Measurements from ENCODE around the gene SARDH. TPM values are rescaled to one million over a fixed set of nuclear protein-coding genes. Genes with fewer than 3 reads are reported as not detected.

SARDH gene
- total RNA-seq, 2 donors from 2014 or later = 2.7 to 2.8 TPM

DNA sequence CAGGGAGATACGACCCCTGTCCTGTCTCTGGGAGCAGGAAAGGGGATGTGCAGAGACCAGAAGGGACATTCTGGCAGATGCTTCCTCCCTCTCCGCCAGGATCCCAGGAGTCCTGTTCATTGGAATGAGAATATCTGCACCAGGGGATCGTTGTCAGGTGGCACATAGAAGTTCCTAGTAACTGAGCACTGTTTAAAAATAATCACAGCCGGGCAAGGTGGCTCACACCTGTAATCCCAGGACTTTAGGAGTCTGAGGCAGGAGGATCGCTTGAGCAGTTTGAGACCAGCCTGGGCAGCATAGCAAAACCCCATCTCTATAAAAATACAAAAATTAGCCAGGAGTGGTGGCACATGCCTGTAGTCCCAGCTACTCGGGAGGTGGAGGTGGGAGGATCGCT, 12.3 kb downstream of the SARDH start:
- Mint-ChIP-seq H3K4me3 (no peak overlapping the region), H3K4me1 (peaks cover 6% of the 10 kb centered on the region), H3K27ac (no peak overlapping the region), H3K36me3 (ENCODE audit: low read depth) (no peaks in the 10 kb centered on the region), H3K9me3 (no peaks in the 10 kb centered on the region), H3K27me3 (peaks cover 20% of the 10 kb centered on the region)
- ATAC-seq (replicated peaks) = no peak

DNA sequence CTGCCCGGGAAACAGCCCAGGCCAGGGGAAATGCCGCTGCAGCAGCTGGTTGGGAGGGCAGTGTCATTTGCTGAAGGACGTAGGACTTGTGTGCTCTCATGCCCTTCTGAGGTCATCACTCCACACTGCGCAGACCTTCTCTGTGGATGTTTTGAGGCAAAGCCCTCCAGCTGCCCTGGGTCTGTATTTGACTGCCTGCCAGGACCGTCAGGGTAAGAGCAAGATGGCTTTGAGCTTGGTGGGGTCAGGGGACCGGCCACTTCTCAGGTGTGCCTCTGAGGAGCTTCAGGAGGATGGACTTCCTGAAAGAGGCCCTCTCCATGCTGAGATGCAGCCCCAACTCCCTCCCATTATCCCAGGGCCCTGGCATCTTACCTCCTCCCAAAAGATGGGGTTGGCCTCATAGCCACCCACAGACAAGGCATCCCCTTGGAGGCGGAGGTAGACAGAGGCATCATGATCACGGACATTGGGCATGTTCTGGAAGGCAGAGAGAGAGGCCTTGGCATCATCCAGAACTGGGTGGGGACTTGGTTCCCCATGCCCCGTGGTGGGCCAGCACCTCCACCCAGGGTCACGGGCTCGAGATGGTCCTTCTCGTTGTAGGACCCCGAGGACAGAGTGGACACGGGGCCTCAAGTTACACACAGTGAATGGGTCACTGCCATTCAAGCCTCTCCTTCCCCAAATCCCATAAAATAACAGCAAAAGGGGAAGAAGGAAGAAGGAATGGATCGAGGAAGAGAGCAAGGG, 19.4 kb downstream of the SARDH start:
- Mint-ChIP-seq H3K27me3 (peaks cover 11% of the 10 kb centered on the region), H3K4me3 (no peak overlapping the region), H3K27ac (no peak overlapping the region), H3K9me3 (no peaks in the 10 kb centered on the region), H3K36me3 (ENCODE audit: low read depth) (no peaks in the 10 kb centered on the region), H3K4me1 (no peaks in the 10 kb centered on the region)
- ATAC-seq (replicated peaks) = no peak

DNA sequence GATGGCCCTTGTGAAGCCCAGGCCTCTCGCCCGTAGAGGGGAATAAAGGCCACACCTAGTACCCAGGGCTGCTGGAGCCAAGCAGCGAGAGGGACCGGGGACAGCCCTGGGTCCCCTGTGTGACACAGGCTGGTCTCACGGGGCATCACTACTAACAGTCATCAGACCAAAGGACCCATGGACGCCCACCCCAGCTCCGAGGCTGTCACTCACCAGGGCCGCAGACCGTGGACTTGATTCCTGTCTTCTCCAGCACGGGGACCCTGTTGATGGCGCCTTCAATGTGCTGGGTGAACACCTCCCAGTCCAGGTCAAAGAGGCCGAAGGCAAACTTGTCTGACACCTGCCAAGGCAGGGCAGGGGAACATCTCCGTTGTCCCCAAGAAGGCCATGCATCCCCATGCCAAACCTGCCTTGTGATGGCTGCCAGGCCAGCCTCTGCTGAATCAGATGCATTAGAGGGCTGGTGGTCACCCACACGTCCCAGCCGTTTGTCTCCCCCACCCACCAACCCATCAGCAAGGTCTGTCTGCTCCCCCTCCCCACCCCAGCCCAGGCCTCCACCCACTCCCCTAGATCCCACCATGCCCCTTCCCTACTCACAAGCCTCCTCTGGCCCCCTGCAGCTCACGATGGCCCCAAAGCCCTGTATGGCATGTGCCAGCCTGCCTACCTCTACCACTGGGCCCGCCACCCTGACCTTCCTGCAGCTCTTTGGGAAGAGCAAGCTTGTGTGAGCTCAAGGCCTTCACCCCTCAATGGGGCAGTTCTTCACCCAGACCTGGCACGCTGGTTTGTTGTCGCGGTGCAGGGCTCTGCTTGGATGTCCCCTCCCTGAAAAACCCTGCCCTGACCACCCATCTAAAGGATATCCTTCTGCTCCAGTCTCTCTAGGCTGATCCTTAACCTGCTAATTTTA, 20.8 kb downstream of the SARDH start:
- no peaks in the 10 kb centered on the region for H3K9me3 Mint-ChIP-seq
- no peaks in the 10 kb centered on the region for H3K36me3 Mint-ChIP-seq (ENCODE audit: low read depth)
- H3K4me1 Mint-ChIP-seq = no peaks in the 10 kb centered on the region
- H3K27me3 Mint-ChIP-seq = peaks cover 11% of the 10 kb centered on the region
- H3K4me3 Mint-ChIP-seq = no peak overlapping the region
- no peak overlapping the region for H3K27ac Mint-ChIP-seq
- ATAC-seq (replicated peaks) = no peak

DNA sequence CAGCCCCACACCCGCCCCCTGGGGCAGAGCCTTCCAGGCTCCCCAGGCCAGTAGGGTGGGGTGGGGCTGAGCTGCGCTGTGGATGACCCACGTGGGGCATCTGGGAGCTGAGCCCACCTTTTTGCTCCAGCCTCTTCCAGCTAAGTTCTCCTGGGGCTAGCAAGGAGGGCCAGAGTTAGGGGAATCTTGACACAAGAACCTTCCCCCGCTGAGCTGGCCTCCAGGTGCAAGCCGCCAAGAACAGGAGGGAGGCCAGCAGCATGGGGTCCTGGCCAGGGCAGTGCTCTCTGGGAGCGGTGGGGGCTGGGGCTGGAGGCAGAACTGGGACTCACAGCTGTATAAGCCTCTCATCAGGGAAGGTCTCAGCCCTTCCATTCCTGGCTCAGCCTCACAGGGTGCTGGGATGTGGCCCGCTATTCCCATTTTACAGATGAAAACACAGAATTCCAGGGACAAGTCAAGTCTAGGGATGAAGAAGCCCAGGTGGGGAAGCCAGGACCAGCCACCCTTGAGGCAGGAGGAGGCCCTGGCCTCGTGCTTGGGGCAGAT, 21.5 kb downstream of the SARDH start:
- no peaks in the 10 kb centered on the region for H3K9me3 Mint-ChIP-seq
- no peak overlapping the region for H3K4me3 Mint-ChIP-seq
- H3K27ac Mint-ChIP-seq = no peak overlapping the region
- ATAC-seq (replicated peaks) = no peak
- peaks cover 11% of the 10 kb centered on the region for H3K27me3 Mint-ChIP-seq
- H3K36me3 Mint-ChIP-seq (ENCODE audit: low read depth) = no peaks in the 10 kb centered on the region
- no peaks in the 10 kb centered on the region for H3K4me1 Mint-ChIP-seq

DNA sequence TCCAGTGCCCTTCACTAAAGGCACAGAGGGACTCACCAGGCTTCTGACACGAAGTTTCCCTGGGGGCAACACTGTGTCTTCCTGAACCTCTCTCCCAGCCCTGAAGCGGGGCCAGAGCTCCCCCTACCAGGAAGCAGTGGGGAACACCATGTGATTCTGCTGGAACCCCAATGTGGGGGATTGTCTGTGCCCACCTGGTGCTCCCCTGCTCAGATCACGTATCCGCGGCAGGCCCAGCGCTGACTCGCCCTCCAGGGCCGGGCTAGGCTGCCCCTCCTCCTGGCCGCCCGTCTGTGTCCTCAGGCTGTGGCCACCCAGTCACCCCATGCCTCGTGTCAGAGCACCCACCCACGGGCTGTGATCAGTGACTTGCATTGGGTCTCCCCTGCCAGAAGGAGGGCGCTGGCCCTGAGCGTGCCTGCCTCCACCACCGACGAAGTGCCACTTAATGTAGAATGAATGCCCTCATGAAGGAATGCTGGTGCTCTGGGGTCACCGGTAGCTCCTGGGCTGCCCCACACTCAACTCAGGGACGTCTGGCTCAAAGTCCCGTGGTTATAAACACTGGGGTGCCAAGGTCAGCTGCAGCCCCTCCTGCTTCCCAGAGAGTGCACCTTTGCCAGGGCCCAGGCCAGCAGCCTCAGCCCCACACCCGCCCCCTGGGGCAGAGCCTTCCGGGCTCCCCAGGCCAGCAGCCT, 22.1 kb downstream of the SARDH start:
- no peaks in the 10 kb centered on the region for H3K4me1 Mint-ChIP-seq
- H3K27me3 Mint-ChIP-seq = peaks cover 11% of the 10 kb centered on the region
- H3K36me3 Mint-ChIP-seq (ENCODE audit: low read depth) = no peaks in the 10 kb centered on the region
- H3K9me3 Mint-ChIP-seq = no peaks in the 10 kb centered on the region
- no peak for ATAC-seq (replicated peaks)
- H3K4me3 Mint-ChIP-seq = no peak overlapping the region
- no peak overlapping the region for H3K27ac Mint-ChIP-seq

DNA sequence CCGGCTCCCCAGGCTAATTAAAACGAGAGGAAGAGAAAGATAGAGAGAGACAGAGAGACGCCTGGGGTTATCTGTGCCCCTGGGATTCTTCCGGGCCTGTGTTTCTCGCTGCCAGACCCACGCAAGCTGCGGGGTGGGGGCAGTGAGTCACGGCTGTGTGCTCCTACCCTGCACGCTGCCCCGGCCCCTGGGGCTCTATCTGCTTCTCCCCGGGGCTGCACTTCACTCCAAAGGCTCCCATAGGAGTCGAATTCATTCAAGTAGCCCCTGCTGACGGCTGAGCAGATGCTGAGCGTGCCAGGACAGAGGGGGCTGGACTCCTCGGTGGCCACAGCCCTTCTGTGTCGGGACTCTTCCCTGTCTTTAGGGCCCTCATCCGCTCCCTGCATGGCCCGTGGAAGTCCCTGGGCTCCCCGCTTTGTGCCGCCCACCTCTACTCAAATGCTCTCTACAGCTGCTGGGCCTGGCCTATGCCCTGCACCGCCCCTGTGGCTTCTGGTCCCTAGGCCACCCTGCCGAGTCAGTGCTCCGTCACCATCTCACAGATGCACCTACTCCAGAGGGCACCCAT, 22.8 kb downstream of the SARDH start:
- H3K27me3 Mint-ChIP-seq = peaks cover 7% of the 10 kb centered on the region
- ATAC-seq (replicated peaks) = no peak
- no peaks in the 10 kb centered on the region for H3K36me3 Mint-ChIP-seq (ENCODE audit: low read depth)
- H3K4me3 Mint-ChIP-seq = no peak overlapping the region
- H3K4me1 Mint-ChIP-seq = no peaks in the 10 kb centered on the region
- H3K9me3 Mint-ChIP-seq = no peaks in the 10 kb centered on the region
- H3K27ac Mint-ChIP-seq = no peak overlapping the region

DNA sequence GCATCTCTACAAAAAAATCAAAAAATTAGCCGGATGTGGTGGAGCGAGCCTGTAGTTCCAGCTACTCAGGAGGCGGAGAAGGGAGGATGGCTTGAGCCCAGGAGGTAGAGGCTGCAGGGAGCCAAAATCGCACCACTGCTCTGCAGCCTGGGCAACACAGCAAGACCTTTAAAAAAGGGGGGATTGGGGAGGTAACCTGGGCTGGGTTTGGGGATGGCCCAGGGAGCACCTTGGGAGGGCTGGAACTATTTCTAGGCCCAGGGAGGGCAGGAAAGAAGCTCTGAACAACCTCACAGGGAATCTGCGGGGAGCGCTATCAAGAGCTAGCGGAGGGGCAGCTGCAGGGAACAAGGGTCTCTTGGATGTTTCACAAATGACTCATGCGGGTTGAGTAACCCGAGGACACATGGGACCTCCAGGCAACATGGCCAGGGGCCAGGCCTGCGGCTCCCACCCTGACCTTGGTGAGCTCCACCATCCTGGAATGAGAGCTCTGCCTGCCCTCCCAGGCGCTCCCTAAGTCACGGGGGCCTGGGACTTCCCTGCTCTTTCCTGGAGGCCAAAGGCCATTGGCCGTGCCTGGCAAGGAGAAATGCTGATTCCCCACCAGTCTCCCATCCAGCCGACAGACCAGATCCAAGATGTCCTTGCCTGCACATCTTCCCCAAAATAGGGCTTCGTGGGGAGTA, 23.4 kb downstream of the SARDH start:
- H3K27me3 Mint-ChIP-seq = peaks cover 7% of the 10 kb centered on the region
- no peaks in the 10 kb centered on the region for H3K36me3 Mint-ChIP-seq (ENCODE audit: low read depth)
- H3K9me3 Mint-ChIP-seq = no peaks in the 10 kb centered on the region
- no peak overlapping the region for H3K4me3 Mint-ChIP-seq
- no peak for ATAC-seq (replicated peaks)
- no peaks in the 10 kb centered on the region for H3K4me1 Mint-ChIP-seq
- H3K27ac Mint-ChIP-seq = no peak overlapping the region

DNA sequence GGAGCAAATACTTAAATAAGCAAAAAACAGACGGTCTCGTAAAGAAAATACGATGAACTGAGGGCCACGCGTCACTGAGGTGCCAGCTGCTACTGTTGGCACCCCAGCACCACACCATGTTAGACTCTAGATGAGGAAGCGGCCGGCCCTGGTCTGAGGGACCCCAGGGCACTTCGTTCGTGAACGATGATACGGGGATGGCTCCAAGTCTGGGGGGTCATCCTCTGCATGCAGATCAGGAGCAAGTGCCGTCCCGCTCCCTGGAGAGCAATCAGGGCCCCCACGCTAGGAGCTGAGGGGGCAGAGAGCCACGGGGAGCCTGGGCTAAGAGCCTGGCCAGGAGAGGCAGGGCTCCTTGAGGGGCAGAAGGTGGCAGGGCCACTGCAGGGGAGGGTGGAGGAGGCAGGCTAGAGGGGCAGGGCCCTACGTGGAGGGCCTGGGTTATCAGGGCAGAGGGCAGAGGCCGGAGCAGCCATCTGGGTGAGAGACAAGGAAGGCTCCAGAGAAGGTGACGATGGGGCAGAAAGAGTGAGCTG, 24.1 kb downstream of the SARDH start:
- Mint-ChIP-seq H3K4me3 (no peak overlapping the region), H3K4me1 (peaks cover 6% of the 10 kb centered on the region), H3K27ac (no peak overlapping the region), H3K36me3 (ENCODE audit: low read depth) (no peaks in the 10 kb centered on the region), H3K27me3 (peaks cover 6% of the 10 kb centered on the region), H3K9me3 (no peaks in the 10 kb centered on the region)
- no peak for ATAC-seq (replicated peaks)

DNA sequence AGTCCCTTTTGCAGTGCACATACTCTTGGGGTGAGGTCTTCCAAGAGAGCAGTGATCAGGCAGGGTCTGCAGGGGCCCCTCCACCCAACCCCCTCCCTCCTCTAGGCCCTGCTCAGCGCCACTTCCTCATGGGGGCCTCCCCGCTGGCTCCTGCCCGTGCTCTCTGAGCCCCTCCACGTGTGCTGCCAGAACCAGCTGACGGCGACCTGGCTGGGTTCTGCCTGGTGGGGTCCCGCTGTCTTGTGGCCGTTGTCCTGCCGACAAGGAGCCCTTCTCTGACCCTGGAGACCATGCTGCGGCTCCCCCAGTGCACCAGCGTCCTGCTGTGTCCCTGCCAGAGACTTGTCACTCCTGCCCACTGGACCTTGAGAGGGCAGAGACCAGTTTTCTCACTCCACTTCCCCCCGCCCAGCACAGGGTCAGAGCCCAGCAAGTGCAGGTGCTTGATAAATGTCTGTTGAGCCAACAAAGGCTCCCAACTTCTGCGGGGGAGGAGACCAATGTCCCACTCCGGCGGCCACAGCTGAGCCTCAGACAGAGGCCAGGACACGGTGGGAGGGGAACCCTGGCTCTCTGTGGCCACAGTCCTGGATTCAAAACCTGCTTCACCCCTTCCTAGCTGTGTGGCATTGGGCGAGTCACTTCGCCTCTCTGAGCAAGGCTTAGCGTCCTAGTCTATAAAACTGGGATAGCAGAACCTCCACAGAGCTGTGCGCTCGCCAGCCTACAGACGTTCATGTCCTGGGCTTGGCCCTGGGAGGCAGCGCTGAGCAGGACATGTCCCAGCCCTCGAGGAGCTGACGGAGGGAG, 24.8 kb downstream of the SARDH start:
- ATAC-seq (replicated peaks) = no peak
- H3K9me3 Mint-ChIP-seq = no peaks in the 10 kb centered on the region
- H3K4me3 Mint-ChIP-seq = no peak overlapping the region
- no peaks in the 10 kb centered on the region for H3K36me3 Mint-ChIP-seq (ENCODE audit: low read depth)
- peaks cover 6% of the 10 kb centered on the region for H3K4me1 Mint-ChIP-seq
- H3K27me3 Mint-ChIP-seq = peaks cover 4% of the 10 kb centered on the region
- H3K27ac Mint-ChIP-seq = no peak overlapping the region

DNA sequence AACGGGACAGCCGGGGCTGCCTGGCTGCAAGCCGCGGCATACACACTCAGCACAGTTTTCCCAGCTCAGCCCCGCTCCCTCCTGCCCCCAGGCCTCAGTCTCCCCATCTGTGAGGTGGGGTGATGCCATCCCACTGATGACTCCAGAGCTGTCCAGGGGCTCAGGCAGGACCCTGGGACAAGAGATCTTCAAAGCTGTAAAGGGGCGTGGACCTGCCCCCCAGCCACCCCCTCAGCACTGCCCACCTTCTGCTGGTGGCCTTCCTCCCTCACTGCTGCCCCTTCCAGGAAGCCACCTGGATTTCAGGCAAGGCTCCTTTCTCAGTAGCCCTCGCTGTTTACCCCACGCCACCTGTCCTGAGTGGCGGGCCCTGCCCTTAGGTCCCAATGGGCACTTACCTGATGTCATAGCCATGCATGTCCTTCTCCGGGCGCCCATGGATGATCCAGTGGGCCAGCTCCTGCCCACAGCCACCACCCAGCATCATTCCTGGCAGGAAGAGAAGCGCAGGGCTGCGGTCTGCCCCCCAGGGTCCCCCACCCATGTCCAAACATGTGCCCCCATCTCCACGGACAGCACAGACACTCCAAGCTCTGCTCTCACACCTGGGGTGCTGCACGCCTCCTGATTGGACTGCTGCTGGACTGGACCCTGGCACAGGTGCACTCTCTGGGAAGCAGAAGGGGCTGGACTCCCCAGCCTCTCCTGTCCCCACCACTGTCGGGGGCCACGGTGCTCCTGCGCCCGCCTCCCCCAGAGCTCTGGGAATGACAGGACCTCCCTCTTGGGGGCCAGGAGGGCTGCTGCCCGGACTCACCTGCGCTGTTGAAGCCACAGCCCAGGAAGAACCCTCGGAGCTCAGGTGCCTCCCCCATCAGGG, 25.7 kb downstream of the SARDH start:
- Mint-ChIP-seq H3K4me1 (peaks cover 6% of the 10 kb centered on the region), H3K36me3 (ENCODE audit: low read depth) (no peaks in the 10 kb centered on the region), H3K9me3 (no peaks in the 10 kb centered on the region), H3K27me3 (no peaks in the 10 kb centered on the region), H3K4me3 (no peak overlapping the region), H3K27ac (no peak overlapping the region)
- ATAC-seq (replicated peaks) = no peak

DNA sequence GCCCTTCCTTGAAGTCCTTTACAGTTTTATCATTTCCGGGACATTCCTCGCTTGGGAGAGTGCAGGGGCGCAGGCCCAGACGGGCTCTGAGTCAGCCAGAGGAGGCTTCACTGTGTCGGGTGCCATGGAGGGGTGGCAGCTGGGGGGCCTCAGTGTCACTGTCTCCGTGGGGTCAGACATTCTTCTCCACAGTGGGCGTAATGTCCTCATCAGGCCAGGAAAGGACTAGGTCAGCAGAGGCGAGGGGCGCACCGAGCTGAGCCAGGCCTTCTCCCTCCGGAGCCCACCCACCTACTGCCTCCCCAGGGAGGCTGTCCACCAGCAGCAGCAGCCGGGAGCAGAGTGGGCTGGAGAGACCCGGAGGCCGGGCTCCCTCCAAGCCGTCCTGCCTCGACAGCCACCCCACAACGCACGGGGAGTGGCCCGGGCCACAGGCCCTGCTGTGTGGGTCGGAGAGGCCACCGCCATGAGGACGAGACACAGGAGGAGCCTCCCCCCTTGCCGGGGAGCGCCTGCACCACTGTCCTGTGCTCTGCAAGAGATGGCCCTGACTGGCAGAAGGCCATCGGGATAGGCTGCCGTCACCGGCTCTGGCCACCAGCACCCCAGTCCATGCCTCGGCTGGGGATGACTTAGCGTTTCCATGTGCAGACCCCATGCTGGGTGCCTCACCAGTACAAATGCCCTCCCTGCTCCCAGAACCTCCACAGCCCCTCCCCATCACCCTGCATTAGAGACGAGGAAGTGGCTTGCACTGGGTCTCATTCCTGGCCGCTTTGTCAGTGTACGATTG, 26.5 kb downstream of the SARDH start:
- H3K27me3 Mint-ChIP-seq = no peaks in the 10 kb centered on the region
- H3K36me3 Mint-ChIP-seq (ENCODE audit: low read depth) = no peaks in the 10 kb centered on the region
- no peaks in the 10 kb centered on the region for H3K9me3 Mint-ChIP-seq
- H3K4me1 Mint-ChIP-seq = peaks cover 6% of the 10 kb centered on the region
- H3K27ac Mint-ChIP-seq = no peak overlapping the region
- no peak for ATAC-seq (replicated peaks)
- no peak overlapping the region for H3K4me3 Mint-ChIP-seq
